HTR-8/SVneo (cell line): Measurements from ENCODE around the gene LFNG.

Experiments
- DNase-seq: peaks from one replicate; pipeline ENCODE4 v3.0.0; 2011; ENCODE audit warnings: low spot score, mixed read lengths; ENCODE audit not compliant: insufficient read length
- FAIRE-seq: peaks from 2 replicates; lab custom pipeline; 2011; peaks lifted over from hg19 to GRCh38; lab: Jason Lieb, UNC

The LFNG gene

DNA sequence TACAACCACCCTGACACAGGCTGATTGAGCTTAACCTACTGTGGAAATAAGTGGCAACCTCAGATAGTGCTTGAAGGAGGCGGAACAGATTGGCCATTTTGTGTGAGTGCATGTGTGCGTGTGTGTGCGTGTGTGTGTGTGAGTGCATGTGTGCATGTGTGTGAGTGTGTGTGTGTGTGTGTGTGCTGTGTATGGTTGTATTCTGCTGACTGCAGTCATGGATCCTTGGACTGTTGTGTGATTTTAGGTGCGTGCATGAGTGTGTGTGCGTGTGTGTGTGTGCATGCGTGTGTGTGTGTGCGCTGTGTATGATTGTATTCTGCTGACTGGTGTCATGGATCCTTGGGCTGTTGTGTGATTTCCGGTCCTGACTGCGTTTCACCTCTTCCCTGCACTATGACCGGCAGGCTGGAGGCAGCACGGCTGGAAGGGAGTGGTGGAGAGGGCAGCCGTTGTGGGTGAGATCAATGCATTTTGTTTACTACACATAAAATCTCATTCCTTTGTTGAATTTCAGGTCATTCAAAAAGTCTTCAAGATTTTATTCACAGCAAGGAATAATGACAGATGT, 45.5 kb downstream of the LFNG start:
- FAIRE-seq (peak; percentile 93), DNase-seq (no peak)

DNA sequence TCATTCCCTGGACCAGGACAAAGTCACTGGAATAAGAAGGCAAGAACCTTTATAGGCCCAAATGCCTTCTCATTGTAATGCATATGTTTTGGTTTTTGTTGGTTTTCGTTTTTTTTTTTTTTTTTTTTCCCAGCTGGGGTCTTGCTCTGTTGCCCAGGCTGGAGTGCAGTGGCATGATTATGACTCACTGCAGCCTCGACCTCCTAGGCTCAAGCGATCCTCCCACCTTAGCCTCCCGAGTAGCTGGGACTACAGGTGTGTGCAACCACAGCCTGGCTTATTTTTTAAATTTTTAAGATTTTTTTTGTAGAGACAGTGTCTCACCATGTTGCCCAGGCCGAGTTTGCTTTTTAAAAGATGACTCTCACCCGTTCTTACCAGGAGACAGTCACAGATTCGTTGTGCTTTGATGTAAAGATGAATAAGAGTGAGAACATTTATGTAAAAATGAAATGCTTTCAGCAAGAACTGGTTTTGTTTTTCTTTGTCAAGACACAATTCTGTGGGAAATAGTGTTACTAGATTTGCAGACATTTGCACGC, 46.8 kb downstream of the LFNG start:
- no peak for FAIRE-seq

DNA sequence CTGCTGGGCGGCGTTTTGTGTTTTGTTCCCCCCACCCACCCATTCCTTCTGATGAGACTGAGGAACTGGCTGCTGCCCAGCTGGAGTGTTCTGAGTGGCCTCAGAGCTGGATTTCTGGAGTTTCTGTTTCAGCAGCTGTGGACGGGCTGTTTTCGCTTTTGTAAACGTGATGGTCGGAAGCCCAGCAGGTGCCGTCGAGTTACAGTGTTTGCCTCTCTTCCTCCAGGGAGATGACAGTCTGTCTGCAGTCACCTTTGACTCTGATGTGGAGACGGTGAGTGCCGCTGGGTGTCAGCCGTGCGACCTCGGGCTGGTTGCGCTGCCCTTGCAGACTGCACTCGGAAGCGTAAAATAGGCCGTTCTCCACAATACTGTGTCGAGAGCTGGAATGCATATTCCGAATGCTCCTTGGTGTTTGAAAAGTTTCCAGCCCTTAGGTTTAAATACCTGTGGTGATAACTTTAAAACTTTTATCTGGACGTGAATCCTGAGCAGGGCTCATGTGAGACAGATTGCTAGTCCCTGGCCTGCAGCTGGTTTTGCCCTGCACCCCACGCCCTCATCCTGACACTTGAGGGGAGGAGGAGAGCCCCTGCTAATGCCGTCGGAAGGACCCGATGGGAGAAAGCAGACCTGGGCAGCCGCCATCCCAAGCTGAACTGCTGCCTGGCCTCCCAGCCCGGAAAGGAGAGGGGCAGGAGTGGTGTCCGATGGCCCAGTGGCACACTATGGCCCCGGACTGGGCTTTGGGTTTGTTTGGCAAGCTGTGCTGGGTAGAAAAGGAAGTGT, 47.5 kb downstream of the LFNG start:
- FAIRE-seq (no peak), DNase-seq (no peak)

More for the DNA sequence above, 46.8 kb downstream of the LFNG start:
- DNase-seq = no peak

DNA sequence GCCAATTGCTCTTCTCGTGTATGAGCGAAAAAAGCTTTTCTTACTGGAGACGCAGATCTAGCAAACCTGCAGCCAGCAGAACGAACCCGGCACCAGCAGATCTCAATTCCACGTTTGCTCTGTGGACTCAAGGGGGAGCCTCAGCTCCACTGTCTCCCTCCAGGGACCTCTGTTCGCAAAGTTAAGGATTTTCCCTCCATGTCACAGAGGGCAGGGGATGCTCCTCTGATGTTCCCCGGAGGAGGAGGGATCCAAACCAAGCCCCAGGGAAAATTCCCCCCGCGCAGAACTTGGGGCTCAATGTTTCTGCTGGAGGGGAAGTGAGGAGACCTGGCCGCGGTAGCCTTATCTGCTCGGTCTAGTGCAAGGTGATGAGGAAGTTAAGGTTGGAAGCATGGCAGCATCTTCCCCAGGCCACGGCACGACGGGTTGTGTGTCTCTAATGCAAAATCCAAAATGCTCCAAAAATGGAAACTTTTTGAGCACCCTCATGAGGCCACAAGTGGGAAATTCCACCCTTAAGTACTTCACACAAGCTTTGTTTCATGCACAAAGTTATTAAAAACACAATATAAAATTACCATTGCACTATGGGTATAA, 48.2 kb downstream of the LFNG start:
- FAIRE-seq = no peak
- no peak for DNase-seq

DNA sequence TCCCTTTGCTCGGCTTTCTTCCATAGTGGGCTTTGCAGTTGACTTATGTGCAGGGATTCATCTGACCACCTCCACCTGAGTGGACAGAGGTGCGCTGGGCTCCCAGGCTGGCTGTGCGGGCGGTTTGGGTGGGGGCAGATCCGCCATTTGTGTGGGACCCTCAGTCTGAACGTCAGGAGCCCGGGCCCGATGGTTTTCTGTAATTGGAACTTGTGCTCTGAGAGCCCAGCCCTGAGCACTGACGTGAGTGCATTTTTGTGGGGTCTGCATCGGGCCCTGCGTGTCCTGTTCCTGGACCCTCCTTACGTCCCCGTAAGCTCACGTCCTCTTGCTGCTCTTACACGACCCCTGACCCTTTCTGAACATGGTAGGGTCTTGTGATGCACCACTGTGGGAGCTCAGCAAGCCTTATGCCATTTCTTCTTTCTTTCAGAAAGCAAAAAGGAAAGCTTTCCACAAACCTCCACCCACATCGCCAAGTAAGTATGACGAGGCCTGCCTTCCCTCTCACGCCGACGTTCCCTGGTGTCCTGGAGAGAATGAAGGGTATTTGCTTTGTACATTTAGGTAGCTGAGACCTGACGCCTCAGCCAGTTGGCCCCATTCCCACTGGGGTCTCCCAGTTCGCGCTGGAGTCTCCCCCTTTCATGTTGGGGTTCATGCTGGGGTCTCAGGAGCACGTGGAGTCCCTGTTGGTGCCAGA, 49.1 kb downstream of the LFNG start:
- FAIRE-seq (no peak), DNase-seq (no peak)

DNA sequence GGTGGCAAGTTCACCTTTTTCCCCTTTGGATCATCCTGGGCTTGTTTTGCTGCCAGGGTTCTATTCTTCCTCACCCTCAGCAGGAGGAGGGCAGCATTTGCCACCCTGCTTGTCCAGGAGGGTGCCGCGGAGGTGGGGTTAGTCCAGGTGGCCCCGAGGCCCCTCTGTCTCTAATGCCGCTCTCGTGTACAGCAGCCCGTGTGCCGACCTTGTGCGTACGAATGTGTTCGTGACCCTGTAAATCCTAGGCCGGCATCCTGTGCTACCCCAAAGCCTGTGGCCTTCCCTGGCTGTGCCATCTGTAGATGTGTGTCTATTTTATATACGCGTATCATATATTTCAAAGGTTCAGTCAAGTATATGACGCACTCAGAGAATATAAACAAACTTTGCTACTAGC, 49.8 kb downstream of the LFNG start:
- no peak for DNase-seq
- FAIRE-seq = no peak

DNA sequence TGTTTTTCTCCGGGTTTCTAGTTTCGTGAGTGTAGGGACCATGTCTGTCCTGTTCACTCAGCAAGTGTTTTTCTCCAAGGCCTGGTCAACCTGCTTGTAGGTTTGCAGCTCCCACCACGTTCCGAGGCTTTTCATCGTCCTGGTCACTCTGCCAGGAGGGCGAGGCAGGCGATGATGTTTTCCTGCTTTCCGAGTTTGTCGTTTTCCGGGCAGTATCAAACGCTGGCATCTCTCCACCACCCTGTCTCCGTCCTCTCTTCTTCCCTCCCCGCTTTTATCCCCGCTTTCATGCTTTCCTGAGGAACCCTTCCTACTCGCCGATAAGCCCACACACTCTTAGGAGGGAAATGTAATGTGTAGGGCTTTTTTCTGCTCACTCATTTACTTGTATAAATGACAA, 50.4 kb downstream of the LFNG start:
- no peak for FAIRE-seq
- DNase-seq = no peak

DNA sequence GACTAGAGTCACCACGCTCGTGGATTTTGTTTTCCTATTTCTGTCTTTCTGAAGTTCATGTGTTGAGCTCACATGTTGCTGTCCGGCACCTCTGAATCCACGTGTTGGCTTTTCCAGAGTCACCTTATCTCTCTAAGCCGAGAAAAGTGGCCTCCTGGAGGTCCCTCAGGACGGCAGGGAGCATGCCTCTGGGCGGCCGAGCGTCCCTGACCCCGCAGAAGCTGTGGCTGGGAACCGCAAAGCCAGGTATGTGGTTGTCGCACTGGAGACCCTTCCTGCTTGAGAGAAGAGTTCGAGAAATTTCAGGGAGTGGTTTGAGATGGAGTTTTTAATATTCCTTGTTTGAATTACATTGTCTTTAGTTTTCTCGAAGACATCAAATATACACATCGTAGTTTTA, 51.8 kb downstream of the LFNG start:
- no peak for FAIRE-seq

DNA sequence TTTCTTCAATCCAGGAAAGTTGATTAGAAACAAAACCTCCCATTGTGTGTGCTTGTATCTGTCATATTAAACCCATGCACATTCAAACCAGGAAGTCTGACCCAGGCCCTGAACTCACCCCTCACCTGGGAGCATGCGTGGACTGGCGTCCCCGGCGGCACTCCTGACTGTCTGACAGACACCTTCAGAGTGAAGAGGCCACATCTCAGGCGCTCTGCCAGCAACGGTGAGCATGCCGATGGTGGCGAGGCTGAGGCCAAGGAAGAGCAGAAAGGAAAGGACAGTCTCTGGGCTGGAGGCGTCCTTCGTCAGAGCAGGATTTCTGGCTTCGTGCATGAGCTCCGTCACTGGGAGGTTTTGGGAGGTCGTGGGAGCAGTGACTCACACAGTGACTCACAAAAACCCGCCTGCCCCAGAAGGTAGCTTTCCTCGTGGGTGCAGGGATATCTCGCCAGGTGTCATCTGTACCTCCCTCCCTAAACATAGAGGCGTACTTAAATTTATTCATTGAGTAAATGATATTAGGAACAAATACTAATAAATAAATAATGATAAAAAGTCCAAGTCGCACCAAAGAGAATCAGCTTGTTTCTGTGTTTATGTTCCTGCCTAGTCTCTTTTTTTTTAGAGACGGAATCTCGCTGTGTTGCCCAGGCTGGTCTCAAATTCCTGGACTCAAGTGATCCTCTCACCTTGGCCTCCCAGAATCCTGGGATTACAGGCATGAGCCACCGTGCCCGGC, 52.7 kb downstream of the LFNG start:
- FAIRE-seq (no peak), DNase-seq (no peak)

More for the DNA sequence above, 51.8 kb downstream of the LFNG start:
- DNase-seq = no peak

DNA sequence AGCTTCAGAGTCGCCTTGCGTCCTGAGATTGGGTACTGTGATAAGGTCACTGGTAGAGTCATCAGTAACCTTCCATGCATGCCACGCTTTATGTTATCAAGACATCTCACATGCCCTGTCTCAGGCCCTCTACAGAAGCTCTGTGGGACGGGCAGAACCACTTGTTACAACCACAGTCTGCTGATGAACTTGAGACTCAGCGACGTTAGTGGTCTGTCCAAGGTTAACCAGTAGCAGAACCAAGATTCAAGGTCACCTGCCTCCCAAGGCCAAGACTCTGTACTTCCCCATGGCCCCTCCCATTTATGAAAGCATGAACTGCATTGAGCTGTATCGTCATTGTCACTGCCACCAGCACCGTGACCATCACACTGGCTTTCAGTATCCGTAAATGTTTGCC, 54.2 kb downstream of the LFNG start:
- FAIRE-seq (peak; percentile 76), DNase-seq (no peak)

DNA sequence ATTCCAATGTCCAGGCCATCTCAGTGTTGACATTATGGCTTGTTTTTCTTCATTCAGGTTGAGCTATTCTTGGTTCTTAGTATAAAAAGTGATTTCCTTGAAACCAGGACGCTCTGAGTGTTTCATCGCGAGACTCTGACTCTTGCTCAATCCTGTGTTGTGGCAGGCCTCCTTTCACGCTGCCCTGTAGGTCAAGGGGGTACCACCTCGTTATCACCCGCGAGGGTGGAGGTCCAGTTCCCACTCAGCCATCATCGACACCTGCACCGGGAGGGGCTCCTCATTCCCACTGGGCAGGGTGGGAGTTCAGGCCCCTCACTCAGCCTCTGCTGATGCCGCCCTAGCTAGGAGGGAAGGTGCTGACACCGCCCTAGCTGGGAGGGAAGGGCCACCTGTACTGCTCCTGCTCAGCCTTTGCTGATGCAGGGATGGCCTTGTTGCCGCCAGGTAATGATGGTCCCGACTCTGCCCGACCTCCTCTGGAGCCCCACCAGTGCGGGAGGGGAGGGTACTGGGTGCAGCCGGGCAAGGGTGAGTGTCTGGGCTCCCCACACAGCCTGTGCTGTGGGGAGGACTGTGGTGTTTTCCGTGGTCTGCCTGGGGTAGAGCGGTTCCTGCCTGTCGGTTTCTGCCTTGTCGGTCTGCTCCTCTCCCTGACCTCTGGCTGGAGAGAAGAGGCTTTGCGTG, 55.6 kb downstream of the LFNG start:
- DNase-seq = no peak
- peak; percentile 69 for FAIRE-seq

DNA sequence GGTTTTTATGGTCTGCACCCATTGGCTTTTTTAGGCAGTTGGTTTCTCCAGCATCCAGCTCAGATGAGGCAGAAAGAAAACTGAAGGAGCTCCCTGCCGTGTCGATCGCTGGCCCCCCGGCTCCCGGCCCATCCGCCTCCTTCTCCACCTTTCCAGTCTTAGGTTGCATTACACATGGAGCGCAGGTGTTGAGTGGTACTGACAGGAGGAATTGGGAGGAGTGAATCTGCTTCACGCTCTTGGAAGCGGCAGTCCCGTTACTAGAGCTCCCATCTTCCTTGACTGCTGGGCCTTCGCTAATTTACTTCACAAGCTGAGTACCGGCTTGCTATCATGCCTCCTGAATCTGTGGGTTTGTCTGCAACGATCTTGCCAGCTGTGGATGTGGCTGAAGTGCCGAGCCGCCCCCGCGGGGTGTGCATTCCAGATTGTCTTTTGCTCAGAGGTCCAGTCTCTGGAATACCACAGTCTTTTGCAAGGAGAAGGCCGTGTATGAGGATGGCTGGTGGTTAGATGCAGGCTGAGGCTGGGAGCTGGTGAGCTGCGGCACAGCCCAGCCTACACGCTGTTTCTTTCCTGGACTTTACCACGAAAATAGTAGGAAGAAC, 56.3 kb downstream of the LFNG start:
- peak; percentile 52 for FAIRE-seq
- DNase-seq = no peak

DNA sequence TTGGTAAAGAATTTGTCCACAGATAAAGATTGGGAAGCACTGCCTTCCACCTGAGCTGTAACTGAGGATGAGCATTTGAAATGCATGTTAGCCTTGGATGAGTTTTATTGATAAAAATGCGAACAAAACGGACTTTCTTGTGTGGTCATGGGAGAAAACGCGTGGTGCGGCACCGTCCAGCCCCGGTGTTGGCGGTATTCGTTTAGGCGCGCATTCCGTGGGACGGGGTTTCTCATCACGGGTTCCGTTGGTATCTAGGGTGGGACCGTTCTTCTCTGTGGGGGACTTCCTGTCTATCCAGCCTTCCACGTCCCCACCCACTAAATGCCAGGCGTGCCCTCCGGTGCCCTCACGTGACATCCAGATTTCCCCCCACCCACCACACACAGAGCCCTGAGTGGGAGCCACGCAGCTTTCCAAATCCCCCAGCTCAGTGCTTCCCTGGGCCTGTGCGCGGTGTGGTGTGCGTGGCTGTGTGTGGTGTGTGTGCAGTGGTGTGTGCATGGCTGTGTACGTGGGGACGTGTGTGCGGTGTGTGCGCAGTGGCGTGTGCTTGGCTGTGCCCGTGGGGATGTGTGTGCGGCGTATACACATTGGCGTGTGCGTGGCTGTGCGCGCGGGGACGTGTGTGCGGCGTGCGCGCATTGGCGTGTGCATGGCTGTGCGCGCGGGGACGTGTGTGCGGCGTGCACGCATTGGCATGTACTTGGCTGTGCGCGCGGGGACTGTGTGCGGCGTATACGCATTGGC, 57.3 kb downstream of the LFNG start:
- FAIRE-seq (no peak), DNase-seq (no peak)
